Gastroesophageal sphincter (tissue), 3 donors: ENCODE measurements around the gene OR4K14.

Experiments
- POLR2A ChIP-seq, 2 donors: fragments of 450-650 bp; IDR thresholded peaks; one replicate each; pipeline ENCODE4 v1.6.1; 2017; ENCODE audit warnings: antibody characterized with exemption in 2 of 2, mild to moderate bottlenecking in 2 of 2, moderate library complexity in 1 of 2
- TF ChIP-seq, protein P1 (sequence below), 4 experiments: fragments of 200-600 bp in 2 of 4; fragments of 450-650 bp in 2 of 4; sonication (generic) in 1 of 4; IDR thresholded peaks; one replicate each; pipeline ENCODE4 v1.5.1; 2017 to 2019; ENCODE audit warnings: antibody characterized with exemption in 4 of 4, mild to moderate bottlenecking in 2 of 4, moderate library complexity in 2 of 4

DNA sequence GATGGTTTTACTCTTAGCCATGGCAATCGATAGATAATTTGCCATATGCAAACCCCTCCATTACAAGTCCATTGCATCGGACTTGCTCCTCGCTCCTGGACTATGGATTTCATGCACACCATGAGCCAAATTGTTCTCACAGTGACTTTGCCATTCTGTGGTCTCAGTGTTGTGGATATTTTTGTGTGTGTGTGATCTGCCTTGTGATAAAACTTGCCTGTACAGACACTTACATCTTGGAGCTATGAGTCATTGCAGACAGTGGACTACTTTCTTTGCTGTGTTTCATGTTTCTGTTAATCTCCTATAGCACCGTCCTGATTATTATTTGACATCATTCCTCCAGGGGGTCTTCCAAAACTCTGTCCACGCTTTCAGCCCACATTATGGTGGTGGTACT is 25.1 kb upstream of the OR4K14 start:
- TF ChIP-seq POLR2A (IDR thresholded peaks at IDR 0.05): no peak
- TF ChIP-seq, protein P1, sequence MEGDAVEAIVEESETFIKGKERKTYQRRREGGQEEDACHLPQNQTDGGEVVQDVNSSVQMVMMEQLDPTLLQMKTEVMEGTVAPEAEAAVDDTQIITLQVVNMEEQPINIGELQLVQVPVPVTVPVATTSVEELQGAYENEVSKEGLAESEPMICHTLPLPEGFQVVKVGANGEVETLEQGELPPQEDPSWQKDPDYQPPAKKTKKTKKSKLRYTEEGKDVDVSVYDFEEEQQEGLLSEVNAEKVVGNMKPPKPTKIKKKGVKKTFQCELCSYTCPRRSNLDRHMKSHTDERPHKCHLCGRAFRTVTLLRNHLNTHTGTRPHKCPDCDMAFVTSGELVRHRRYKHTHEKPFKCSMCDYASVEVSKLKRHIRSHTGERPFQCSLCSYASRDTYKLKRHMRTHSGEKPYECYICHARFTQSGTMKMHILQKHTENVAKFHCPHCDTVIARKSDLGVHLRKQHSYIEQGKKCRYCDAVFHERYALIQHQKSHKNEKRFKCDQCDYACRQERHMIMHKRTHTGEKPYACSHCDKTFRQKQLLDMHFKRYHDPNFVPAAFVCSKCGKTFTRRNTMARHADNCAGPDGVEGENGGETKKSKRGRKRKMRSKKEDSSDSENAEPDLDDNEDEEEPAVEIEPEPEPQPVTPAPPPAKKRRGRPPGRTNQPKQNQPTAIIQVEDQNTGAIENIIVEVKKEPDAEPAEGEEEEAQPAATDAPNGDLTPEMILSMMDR (IDR thresholded peaks at IDR 0.05): no peak
